Panc1 (cell line): ENCODE data around the gene RIMBP2. TPM values are rescaled to one million over a fixed set of nuclear protein-coding genes. Genes with fewer than 3 reads are reported as not detected.

Experiments used
- ATAC-seq: fragments of 200-7000 bp; cut with Tn5 transposase; 2 replicates; pipeline ENCODE4 v1.9.1; 2020; ENCODE audit warnings: mild to moderate bottlenecking, moderate library complexity
- BruUV-seq: library from RNA; stranded (reverse); fragments of 400-500 nt; replicated peaks from 2 replicates; lab custom pipeline; 2021; lab: Mats Ljungman, UMichigan
- CTCF ChIA-PET: fragments of 300-600 bp; sonication (Branson Sonifier 250); formaldehyde crosslinking; loops from one replicate; lab custom pipeline; 2022; ENCODE audit warnings: antibody characterized with exemption; lab: Charles Lee
- POLR2A ChIA-PET: fragments of 300-600 bp; sonication (Branson Sonifier 250); formaldehyde crosslinking; loops from one replicate; lab custom pipeline; 2022; ENCODE audit warnings: antibody characterized with exemption; lab: Charles Lee
- DNase-seq: peaks from one replicate; pipeline ENCODE4 v3.0.0-alpha.2; 2010; ENCODE audit warnings: low read depth, low spot score
- H3K27ac ChIP-seq: 2 replicates; pipeline ENCODE4 v1.5.1; 2011; ENCODE audit warnings: mild to moderate bottlenecking, low read length, inconsistent platforms
- H3K27me3 ChIP-seq: fragments of 200-500 bp; sonication (Bioruptor generic); 2 replicates; pipeline ENCODE4 v1.6.0; 2014; ENCODE audit warnings: low read length, inconsistent platforms; ENCODE audit not compliant: control insufficient read depth, insufficient read depth
- H3K36me3 ChIP-seq: fragments of 200-500 bp; sonication (Bioruptor generic); 2 replicates; pipeline ENCODE4 v1.5.1; 2014; ENCODE audit warnings: inconsistent platforms, mild to moderate bottlenecking, low read length, moderate library complexity; ENCODE audit not compliant: control insufficient read depth, insufficient read depth
- H3K4me1 ChIP-seq: 2 replicates; pipeline ENCODE4 v1.5.1; 2011; ENCODE audit warnings: inconsistent platforms, mild to moderate bottlenecking, low read length, moderate library complexity; ENCODE audit not compliant: control insufficient read depth, insufficient read depth
- H3K4me3 ChIP-seq, 2 experiments: 2 replicates each; pipeline ENCODE4 v1.5.1; 2011 to 2012; ENCODE audit warnings: low read depth in 2 of 2, low read length in 2 of 2, mild to moderate bottlenecking in 2 of 2, inconsistent platforms in 1 of 2, moderate library complexity in 1 of 2
- H3K9me3 ChIP-seq: fragments of 200-500 bp; sonication (Bioruptor generic); 2 replicates; pipeline ENCODE4 v1.5.1; 2014; ENCODE audit warnings: low read depth, mild to moderate bottlenecking, inconsistent platforms, low read length, moderate library complexity; ENCODE audit not compliant: control insufficient read depth, insufficient read depth
- CTCF ChIP-seq: fragments of 450-650 bp; IDR thresholded peaks from 2 replicates; pipeline ENCODE4 v1.5.1; 2017; ENCODE audit warnings: mild to moderate bottlenecking
- POLR2AphosphoS5 ChIP-seq: IDR thresholded peaks from 2 replicates; pipeline ENCODE4 v1.6.1; 2012; ENCODE audit warnings: mild to moderate bottlenecking, low read depth, low read length, moderate library complexity
- SIN3A ChIP-seq: IDR thresholded peaks from 2 replicates; pipeline ENCODE4 v1.6.1; 2012; ENCODE audit warnings: low read depth, mild to moderate bottlenecking, low read length, moderate library complexity, borderline replicate concordance; ENCODE audit not compliant: insufficient read depth
- TCF7L2 ChIP-seq: IDR thresholded peaks from 2 replicates; pipeline ENCODE4 v1.6.1; 2011; ENCODE audit warnings: mild to moderate bottlenecking, low read depth, low read length, inconsistent platforms
- in situ Hi-C: cut with HindIII; loops from 2 replicates; pipeline ENCODE4 v1.10.0; 2016; ENCODE audit warnings: low sequenced_read_pairs, low pct_unique_long_range_greater_than_20kb
- intact Hi-C: fragments of 100-400 bp; cut with micrococcal nuclease; formaldehyde crosslinking; loops from one replicate; pipeline ENCODE4 v1.10.0; 2022; ENCODE audit not compliant: unreplicated experiment
- total RNA-seq: library from RNA; stranded (reverse); gene quantifications from one replicate; pipeline ENCODE4 v1.2.1, GENCODE V29; 2021; ENCODE audit not compliant: unreplicated experiment
- TF ChIP-seq, protein P1 (sequence below), 2 experiments: IDR thresholded peaks; 2 replicates each; pipeline ENCODE4 v1.6.1; 2011 to 2012; ENCODE audit warnings: low read depth in 2 of 2, control low read depth in 1 of 2, low read length in 1 of 2, mild to moderate bottlenecking in 1 of 2, moderate library complexity in 1 of 2; ENCODE audit not compliant: insufficient read depth in 1 of 2

The RIMBP2 gene
- total RNA-seq, 1 experiment from 2014 or later, result not detected

GRCh38 chr12:130632642-130633041 lies 83.5 kb downstream of the RIMBP2 start:
- no peaks in the 10 kb centered on the region for H3K9me3 ChIP-seq
- no peaks in the 10 kb centered on the region for H3K36me3 ChIP-seq
- H3K4me1 ChIP-seq, result no peaks in the 10 kb centered on the region
- ATAC-seq, result no peak
- in situ Hi-C loops (no loop called here), intact Hi-C loops (no loop called here)
- ChIA-PET CTCF (no interaction called here), POLR2A (no interaction called here)
- TF ChIP-seq CTCF (no peak), SIN3A (no peak), POLR2AphosphoS5 (no peak), TCF7L2 (no peak)
- TF ChIP-seq, protein P1, sequence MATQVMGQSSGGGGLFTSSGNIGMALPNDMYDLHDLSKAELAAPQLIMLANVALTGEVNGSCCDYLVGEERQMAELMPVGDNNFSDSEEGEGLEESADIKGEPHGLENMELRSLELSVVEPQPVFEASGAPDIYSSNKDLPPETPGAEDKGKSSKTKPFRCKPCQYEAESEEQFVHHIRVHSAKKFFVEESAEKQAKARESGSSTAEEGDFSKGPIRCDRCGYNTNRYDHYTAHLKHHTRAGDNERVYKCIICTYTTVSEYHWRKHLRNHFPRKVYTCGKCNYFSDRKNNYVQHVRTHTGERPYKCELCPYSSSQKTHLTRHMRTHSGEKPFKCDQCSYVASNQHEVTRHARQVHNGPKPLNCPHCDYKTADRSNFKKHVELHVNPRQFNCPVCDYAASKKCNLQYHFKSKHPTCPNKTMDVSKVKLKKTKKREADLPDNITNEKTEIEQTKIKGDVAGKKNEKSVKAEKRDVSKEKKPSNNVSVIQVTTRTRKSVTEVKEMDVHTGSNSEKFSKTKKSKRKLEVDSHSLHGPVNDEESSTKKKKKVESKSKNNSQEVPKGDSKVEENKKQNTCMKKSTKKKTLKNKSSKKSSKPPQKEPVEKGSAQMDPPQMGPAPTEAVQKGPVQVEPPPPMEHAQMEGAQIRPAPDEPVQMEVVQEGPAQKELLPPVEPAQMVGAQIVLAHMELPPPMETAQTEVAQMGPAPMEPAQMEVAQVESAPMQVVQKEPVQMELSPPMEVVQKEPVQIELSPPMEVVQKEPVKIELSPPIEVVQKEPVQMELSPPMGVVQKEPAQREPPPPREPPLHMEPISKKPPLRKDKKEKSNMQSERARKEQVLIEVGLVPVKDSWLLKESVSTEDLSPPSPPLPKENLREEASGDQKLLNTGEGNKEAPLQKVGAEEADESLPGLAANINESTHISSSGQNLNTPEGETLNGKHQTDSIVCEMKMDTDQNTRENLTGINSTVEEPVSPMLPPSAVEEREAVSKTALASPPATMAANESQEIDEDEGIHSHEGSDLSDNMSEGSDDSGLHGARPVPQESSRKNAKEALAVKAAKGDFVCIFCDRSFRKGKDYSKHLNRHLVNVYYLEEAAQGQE (IDR thresholded peaks at IDR 0.05; ENCODE audit: insufficient read depth in 1 of 2, low read depth in 2 of 2, low read length in 1 of 2), result no peak
- H3K4me3 ChIP-seq, result no peak overlapping the region
- H3K27me3 ChIP-seq, result peaks cover 11% of the 10 kb centered on the region
- BruUV-seq, result no TSS peak
- no peak for DNase-seq
- H3K27ac ChIP-seq, result no peak overlapping the region

GRCh38 chr12:130628304-130628703 lies 87.8 kb downstream of the RIMBP2 start:
- TF ChIP-seq, protein P1 (IDR thresholded peaks at IDR 0.05; ENCODE audit: insufficient read depth in 1 of 2, low read depth in 2 of 2, low read length in 1 of 2), result no peak
- TF ChIP-seq TCF7L2 (no peak), SIN3A (no peak), POLR2AphosphoS5 (no peak), CTCF (no peak)
- Histone ChIP-seq H3K36me3 (no peaks in the 10 kb centered on the region), H3K9me3 (no peaks in the 10 kb centered on the region), H3K4me1 (no peaks in the 10 kb centered on the region), H3K4me3 (no peak overlapping the region), H3K27me3 (peaks cover 9% of the 10 kb centered on the region), H3K27ac (no peak overlapping the region)
- intact Hi-C loops (no loop called here), in situ Hi-C loops (no loop called here)
- ChIA-PET POLR2A (no interaction called here), CTCF (no interaction called here)
- DNase-seq (no peak), ATAC-seq (no peak)
- no TSS peak for BruUV-seq
